Smooth muscle cell (in vitro differentiated cells): Measurements from ENCODE around the gene NCAPH2. TPM values are rescaled to one million over a fixed set of nuclear protein-coding genes. Genes with fewer than 3 reads are reported as not detected.

Experiments used
- DNase-seq: peaks from one replicate; lab custom pipeline; 2025; ENCODE audit not compliant: unreplicated experiment; lab: John Stamatoyannopoulos, UW
- H2AFZ ChIP-seq: fragments of 200-600 bp; sonication (generic); 2 replicates; pipeline ENCODE4 v1.6.0; 2016; ENCODE audit warnings: antibody characterized with exemption, low read depth, mild to moderate bottlenecking
- H3F3A ChIP-seq: fragments of 200-600 bp; sonication (generic); 2 replicates; pipeline ENCODE4 v1.6.0; 2017; ENCODE audit warnings: antibody characterized with exemption, low read depth
- H3K27ac ChIP-seq: fragments of 200-600 bp; sonication (generic); 2 replicates; pipeline ENCODE4 v1.5.1; 2016; ENCODE audit warnings: low read depth, mild to moderate bottlenecking
- H3K27me3 ChIP-seq: fragments of 200-600 bp; sonication (generic); 2 replicates; pipeline ENCODE4 v1.6.1; 2016; ENCODE audit warnings: low read depth, mild to moderate bottlenecking
- H3K36me3 ChIP-seq: fragments of 200-600 bp; sonication (generic); 2 replicates; pipeline ENCODE4 v1.5.1; 2016; ENCODE audit warnings: low read depth
- H3K4me1 ChIP-seq: fragments of 200-600 bp; sonication (generic); 2 replicates; pipeline ENCODE4 v1.5.1; 2016; ENCODE audit warnings: low read depth
- H3K4me2 ChIP-seq: fragments of 200-600 bp; sonication (generic); 2 replicates; pipeline ENCODE4 v1.6.0; 2016; ENCODE audit warnings: mild to moderate bottlenecking
- H3K4me3 ChIP-seq: fragments of 200-600 bp; sonication (generic); 2 replicates; pipeline ENCODE4 v1.5.1; 2016; ENCODE audit warnings: mild to moderate bottlenecking
- H3K79me2 ChIP-seq: fragments of 200-600 bp; sonication (generic); 2 replicates; pipeline ENCODE4 v1.6.0; 2016; ENCODE audit warnings: low read depth, mild to moderate bottlenecking
- H3K9ac ChIP-seq: fragments of 200-600 bp; sonication (generic); 2 replicates; pipeline ENCODE4 v1.6.0; 2016; ENCODE audit warnings: low read depth
- H3K9me3 ChIP-seq: fragments of 200-600 bp; sonication (generic); replicated peaks from 2 replicates; pipeline ENCODE4 v1.5.1; 2016; ENCODE audit warnings: low read depth
- H4K20me1 ChIP-seq: fragments of 200-600 bp; sonication (generic); 2 replicates; pipeline ENCODE4 v1.6.0; 2016; ENCODE audit warnings: low read depth
- WGBS: methylation state at CpG from one replicate; pipeline ENCODE4 v1.1.7; 2016; ENCODE audit warnings: low lambda C conversion rate; 5-methylcytosine and 5-hydroxymethylcytosine counted together
- polyA plus RNA-seq: library from polyadenylated mRNA; unstranded; fragments of >200 nt; fragmentation: Nextera tagmentation; extraction: Ambion mirVana; gene quantifications from 2 replicates; pipeline ENCODE4 v1.2.1, GENCODE V29; 2016
- total RNA-seq: library from RNA; depleted of rRNA; stranded (reverse); fragments of >200 nt; gene quantifications from 2 replicates; pipeline ENCODE4 v1.2.3, GENCODE V29; 2014
- TF ChIP-seq, protein P1 (sequence below): fragments of 200-600 bp; sonication (generic); IDR thresholded peaks from 2 replicates; pipeline ENCODE4 v1.5.1; 2017; ENCODE audit warnings: borderline replicate concordance, mild to moderate bottlenecking, antibody characterized with exemption; ENCODE audit not compliant: insufficient read depth, poor library complexity, severe bottlenecking

NCAPH2 gene
- total and polyA plus RNA-seq, 2 experiments from 2014 or later: 24.1 to 45.7 TPM

DNA sequence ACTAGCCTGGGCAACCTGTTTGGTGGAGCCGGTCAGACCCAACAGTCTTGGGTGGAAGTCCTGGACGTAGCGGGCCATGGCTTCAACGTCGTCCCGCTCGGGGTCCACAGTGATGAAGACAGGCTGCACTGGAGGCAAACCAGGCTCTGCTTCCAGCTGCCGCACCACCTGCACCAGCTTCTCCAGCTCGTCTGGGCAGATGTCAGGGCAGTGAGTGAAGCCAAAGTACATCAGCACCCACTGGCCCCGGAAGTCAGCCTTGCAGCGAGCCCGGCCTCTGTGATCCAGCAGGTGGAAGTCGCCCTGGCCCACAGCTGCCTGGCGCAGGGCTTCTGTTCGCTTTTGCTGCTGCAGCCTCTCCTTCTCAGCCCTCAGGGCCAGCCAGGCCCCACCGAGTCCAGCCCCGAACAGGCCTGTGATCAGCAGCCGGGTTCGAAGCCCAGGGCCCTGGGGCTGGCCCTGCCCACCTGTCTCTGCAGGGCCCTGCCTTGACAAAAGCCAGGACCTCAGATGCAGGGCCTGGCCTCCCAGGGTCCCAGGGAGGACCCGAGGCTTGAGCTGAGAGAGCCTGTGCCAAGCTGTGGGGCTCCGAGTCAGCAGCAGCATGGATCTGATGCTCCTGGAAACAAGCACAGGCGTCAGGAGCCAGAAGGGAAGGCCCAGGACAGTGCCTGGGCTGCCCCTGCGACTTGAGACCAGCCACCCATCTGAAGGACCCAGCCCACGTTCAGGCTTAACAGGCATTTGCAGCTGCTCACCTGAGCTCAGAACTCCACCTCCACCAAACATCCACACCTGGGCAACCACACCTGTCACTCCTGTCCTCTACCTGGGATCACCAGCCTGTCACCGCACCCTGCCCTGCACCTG, 16.0 kb downstream of the NCAPH2 start:
- Histone ChIP-seq H3K9ac (peak overlapping the region; percentile 27), H3F3A (peaks cover 31% of the 10 kb centered on the region), H4K20me1 (peaks cover 30% of the 10 kb centered on the region), H3K4me3 (peak overlapping the region; percentile 79), H3K79me2 (peaks cover 10% of the 10 kb centered on the region), H3K27me3 (no peaks in the 10 kb centered on the region), H3K27ac (no peak overlapping the region), H2AFZ (no peak overlapping the region), H3K4me1 (no peaks in the 10 kb centered on the region), H3K4me2 (peak overlapping the region; percentile 97), H3K36me3 (no peaks in the 10 kb centered on the region), H3K9me3 (no peaks in the 10 kb centered on the region)
- DNase-seq: no peak
- TF ChIP-seq, protein P1, sequence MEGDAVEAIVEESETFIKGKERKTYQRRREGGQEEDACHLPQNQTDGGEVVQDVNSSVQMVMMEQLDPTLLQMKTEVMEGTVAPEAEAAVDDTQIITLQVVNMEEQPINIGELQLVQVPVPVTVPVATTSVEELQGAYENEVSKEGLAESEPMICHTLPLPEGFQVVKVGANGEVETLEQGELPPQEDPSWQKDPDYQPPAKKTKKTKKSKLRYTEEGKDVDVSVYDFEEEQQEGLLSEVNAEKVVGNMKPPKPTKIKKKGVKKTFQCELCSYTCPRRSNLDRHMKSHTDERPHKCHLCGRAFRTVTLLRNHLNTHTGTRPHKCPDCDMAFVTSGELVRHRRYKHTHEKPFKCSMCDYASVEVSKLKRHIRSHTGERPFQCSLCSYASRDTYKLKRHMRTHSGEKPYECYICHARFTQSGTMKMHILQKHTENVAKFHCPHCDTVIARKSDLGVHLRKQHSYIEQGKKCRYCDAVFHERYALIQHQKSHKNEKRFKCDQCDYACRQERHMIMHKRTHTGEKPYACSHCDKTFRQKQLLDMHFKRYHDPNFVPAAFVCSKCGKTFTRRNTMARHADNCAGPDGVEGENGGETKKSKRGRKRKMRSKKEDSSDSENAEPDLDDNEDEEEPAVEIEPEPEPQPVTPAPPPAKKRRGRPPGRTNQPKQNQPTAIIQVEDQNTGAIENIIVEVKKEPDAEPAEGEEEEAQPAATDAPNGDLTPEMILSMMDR: no peak
- 79% methylated on average over 21 of the region's 25 CpGs for WGBS

DNA sequence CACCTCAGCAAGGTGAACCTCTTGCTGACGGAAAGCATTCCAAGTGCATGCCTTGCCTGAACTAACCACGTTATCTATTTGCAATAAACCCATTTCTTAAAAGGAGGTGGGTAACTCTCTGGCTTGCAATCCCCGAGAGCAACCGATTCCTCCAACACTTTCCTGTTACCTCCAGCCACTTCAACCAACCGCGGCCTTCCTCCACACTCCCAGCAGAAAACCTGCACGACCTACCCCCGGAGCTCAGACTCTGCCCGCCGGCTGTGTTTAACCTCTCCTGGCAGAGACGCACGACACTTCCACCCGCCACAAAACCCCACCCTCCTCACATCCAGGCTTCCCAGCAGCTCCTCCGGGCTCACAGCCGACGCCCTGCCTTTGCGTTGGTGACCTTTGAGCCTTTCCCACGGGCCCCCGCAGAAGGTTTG, 16.7 kb downstream of the NCAPH2 start:
- TF ChIP-seq, protein P1: no peak
- no peaks in the 10 kb centered on the region for H3K9me3 ChIP-seq
- DNase-seq: no peak
- peak overlapping the region; percentile 97 for H3K4me2 ChIP-seq
- peaks cover 10% of the 10 kb centered on the region for H3K79me2 ChIP-seq
- peaks cover 34% of the 10 kb centered on the region for H3F3A ChIP-seq
- H3K27ac ChIP-seq: peak overlapping the region; percentile 80
- no peaks in the 10 kb centered on the region for H3K36me3 ChIP-seq
- peaks cover 33% of the 10 kb centered on the region for H4K20me1 ChIP-seq
- peak overlapping the region; percentile 78 for H3K9ac ChIP-seq
- H2AFZ ChIP-seq: no peak overlapping the region
- WGBS: 15% methylated on average over 18 of the region's 19 CpGs
- H3K27me3 ChIP-seq: no peaks in the 10 kb centered on the region
- peak overlapping the region; percentile 79 for H3K4me3 ChIP-seq
- no peaks in the 10 kb centered on the region for H3K4me1 ChIP-seq

DNA sequence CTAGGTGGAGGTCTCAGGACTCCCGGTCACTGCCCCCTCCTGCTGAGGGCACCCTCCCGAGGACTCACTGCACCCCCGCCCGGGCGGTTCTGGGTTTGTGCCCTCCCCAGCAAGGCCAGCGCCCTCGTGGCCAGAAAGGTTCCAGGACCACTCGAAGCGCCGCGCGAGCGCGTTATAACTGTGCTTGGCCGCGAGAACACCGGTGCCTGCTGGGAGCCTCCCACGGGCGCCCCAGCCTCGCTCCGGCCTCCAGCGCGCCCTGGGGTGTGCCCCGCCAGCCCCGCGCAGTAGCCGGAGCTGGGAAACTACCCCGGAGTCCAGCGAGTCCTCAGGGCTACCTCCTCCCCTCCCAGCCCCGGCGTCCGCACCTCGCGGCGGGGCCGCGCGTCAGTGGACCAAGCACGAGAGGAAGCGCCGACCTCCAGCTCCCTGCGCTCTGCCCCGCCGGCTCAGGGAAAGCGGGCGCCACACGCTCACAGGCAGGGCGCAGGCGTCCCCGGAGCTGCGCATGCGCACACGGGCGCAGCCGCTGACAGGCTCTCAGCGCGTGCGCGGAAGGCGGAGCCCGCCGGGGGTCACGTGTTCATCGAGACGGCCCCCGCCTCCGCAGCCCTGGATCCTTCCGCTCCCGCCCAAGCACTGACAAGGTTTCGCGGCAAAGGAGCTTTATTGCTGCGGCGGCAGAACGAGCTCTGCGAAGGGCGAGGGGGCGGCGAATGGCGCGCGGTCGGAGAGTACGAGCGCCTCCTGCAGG, 17.3 kb downstream of the NCAPH2 start, which contains the start of gene SCO2:
SCO2 (minus strand) TSS at position 495 of the 754 bp plus-strand sequence. CDS start 1,187 bp downstream, outside the sequence.
- TF ChIP-seq, protein P1: no peak

More for the DNA sequence above, 17.3 kb downstream of the NCAPH2 start, which contains the start of gene SCO2:
- peaks cover 33% of the 10 kb centered on the region for H4K20me1 ChIP-seq
- H2AFZ ChIP-seq: no peak within 1 kb of the TSS
- no peaks in the 10 kb centered on the region for H3K27me3 ChIP-seq
- H3K4me2 ChIP-seq: peak within 1 kb of the TSS; percentile 98
- under 1% methylated on average over 79 of the region's 84 CpGs for WGBS
- H3K36me3 ChIP-seq: no peaks in the 10 kb centered on the region
- H3K4me3 ChIP-seq: peak within 1 kb of the TSS; percentile 79
- H3K9me3 ChIP-seq: no peaks in the 10 kb centered on the region
- peak within 1 kb of the TSS; percentile 78 for H3K9ac ChIP-seq
- H3K27ac ChIP-seq: peak within 1 kb of the TSS; percentile 80
- H3F3A ChIP-seq: peaks cover 36% of the 10 kb centered on the region
- no peaks in the 10 kb centered on the region for H3K4me1 ChIP-seq
- DNase-seq: peak; percentile 96
- peaks cover 10% of the 10 kb centered on the region for H3K79me2 ChIP-seq
